ENCODE measurements around the gene CSRNP3. TPM values are rescaled to one million over a fixed set of nuclear protein-coding genes. Genes with fewer than 3 reads are reported as not detected.
A peak's percentile ranks its signal among the peaks of the same experiment; 100 is the strongest.

Gene CSRNP3
- total RNA-seq, 4 donors from 2014 or later, result 1.0 to 44.1 (median 4.3) TPM

- no peak for DNase-seq
- intact Hi-C loops (cut with DNase I; ENCODE audit: low total_unique reads), result no loop called here
- H3K9me3 ChIP-seq, result peaks cover 0 to 3% of the 10 kb centered on the region in 2 donors
Observed at GRCh38 chr2:165617741-165618481, 148.4 kb downstream of the CSRNP3 start.

GRCh38 chr2:165618806-165619205 is 149.3 kb downstream of the CSRNP3 start:
- Histone ChIP-seq H3K36me3 (no peaks in the 10 kb centered on the region), H3K9me3 (peaks cover 0 to 3% of the 10 kb centered on the region in 2 donors), H3K4me1 (no peaks in the 10 kb centered on the region), H3K27ac (no peak overlapping the region), H3K4me3 (no peak overlapping the region), H3K27me3 (no peaks in the 10 kb centered on the region)
- TF ChIP-seq, protein P1, sequence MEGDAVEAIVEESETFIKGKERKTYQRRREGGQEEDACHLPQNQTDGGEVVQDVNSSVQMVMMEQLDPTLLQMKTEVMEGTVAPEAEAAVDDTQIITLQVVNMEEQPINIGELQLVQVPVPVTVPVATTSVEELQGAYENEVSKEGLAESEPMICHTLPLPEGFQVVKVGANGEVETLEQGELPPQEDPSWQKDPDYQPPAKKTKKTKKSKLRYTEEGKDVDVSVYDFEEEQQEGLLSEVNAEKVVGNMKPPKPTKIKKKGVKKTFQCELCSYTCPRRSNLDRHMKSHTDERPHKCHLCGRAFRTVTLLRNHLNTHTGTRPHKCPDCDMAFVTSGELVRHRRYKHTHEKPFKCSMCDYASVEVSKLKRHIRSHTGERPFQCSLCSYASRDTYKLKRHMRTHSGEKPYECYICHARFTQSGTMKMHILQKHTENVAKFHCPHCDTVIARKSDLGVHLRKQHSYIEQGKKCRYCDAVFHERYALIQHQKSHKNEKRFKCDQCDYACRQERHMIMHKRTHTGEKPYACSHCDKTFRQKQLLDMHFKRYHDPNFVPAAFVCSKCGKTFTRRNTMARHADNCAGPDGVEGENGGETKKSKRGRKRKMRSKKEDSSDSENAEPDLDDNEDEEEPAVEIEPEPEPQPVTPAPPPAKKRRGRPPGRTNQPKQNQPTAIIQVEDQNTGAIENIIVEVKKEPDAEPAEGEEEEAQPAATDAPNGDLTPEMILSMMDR (IDR thresholded peaks at IDR 0.05), result no peak
- TF ChIP-seq POLR2A (IDR thresholded peaks at IDR 0.05), result no peak
- no peak for DNase-seq
- intact Hi-C loops (cut with DNase I; ENCODE audit: low total_unique reads), result no loop called here

More at GRCh38 chr2:165617741-165618481, 148.4 kb downstream of the CSRNP3 start:
- Histone ChIP-seq H3K36me3 (no peaks in the 10 kb centered on the region), H3K4me3 (no peak overlapping the region), H3K27me3 (no peaks in the 10 kb centered on the region), H3K27ac (no peak overlapping the region), H3K4me1 (no peaks in the 10 kb centered on the region)
- TF ChIP-seq, protein P1 (IDR thresholded peaks at IDR 0.05), result no peak
- TF ChIP-seq POLR2A (IDR thresholded peaks at IDR 0.05), result no peak

DNA sequence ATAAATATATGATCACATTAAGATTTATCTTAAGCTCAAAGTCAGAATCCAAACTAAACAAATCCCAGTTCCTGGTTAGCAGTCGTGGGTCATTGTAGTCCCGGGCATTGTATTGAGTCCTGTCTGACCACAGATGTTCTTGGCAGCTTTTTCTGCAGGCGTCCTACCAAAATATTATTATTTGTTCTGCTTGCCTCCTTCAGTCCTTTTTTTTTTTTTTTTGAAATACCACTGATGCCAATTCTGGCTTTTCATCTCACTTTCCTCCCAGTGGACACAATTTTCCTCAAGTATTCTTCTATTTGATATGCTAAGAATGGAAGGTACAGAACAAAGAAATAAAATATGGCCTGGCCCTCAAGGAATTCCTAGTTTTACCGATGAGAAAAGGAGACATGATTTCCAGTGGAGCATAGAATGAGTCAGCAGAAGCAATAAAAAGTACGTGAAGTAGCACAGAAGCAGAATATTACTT is 151.6 kb downstream of the CSRNP3 start:
- intact Hi-C loops (cut with DNase I; ENCODE audit: low total_unique reads), result no loop called here
- peaks cover 0 to 3% of the 10 kb centered on the region in 2 donors for H3K9me3 ChIP-seq
- H3K4me3 ChIP-seq, result no peak overlapping the region
- no peak for DNase-seq
- H3K4me1 ChIP-seq, result no peaks in the 10 kb centered on the region
- no peaks in the 10 kb centered on the region for H3K36me3 ChIP-seq
- H3K27me3 ChIP-seq, result no peaks in the 10 kb centered on the region
- TF ChIP-seq POLR2A (IDR thresholded peaks at IDR 0.05), result no peak
- TF ChIP-seq, protein P1 (IDR thresholded peaks at IDR 0.05), result no peak
- H3K27ac ChIP-seq, result peak overlapping the region; percentile 44 to 64

- no peaks in the 10 kb centered on the region for H3K4me1 ChIP-seq
- TF ChIP-seq POLR2A (IDR thresholded peaks at IDR 0.05), result no peak
- TF ChIP-seq, protein P1 (IDR thresholded peaks at IDR 0.05), result no peak
- no peaks in the 10 kb centered on the region for H3K9me3 ChIP-seq
- no peak overlapping the region for H3K27ac ChIP-seq
- no peaks in the 10 kb centered on the region for H3K36me3 ChIP-seq
- no peak overlapping the region for H3K4me3 ChIP-seq
- H3K27me3 ChIP-seq, result no peaks in the 10 kb centered on the region
- DNase-seq, result no peak
- intact Hi-C loops (cut with DNase I; ENCODE audit: low total_unique reads), result no loop called here
Observed at GRCh38 chr2:165623161-165623560, 153.7 kb downstream of the CSRNP3 start.

GRCh38 chr2:165623783-165624469 is 154.4 kb downstream of the CSRNP3 start:
- H3K9me3 ChIP-seq, result no peaks in the 10 kb centered on the region
- intact Hi-C loops (cut with DNase I; ENCODE audit: low total_unique reads), result no loop called here

More at GRCh38 chr2:165623783-165624469, 154.4 kb downstream of the CSRNP3 start:
- Histone ChIP-seq H3K27ac (no peak overlapping the region), H3K27me3 (no peaks in the 10 kb centered on the region), H3K36me3 (no peaks in the 10 kb centered on the region), H3K4me3 (no peak overlapping the region), H3K4me1 (no peaks in the 10 kb centered on the region)
- no peak for DNase-seq
- TF ChIP-seq, protein P1 (IDR thresholded peaks at IDR 0.05), result no peak
- no peak for TF ChIP-seq POLR2A (IDR thresholded peaks at IDR 0.05)

Data from uterus (tissue), 4 donors.